Fibroblast of lung (primary cell): Measurements from ENCODE around the gene CLTCL1. TPM values are rescaled to one million over a fixed set of nuclear protein-coding genes. Genes with fewer than 3 reads are reported as not detected.

ENCODE experiments used
- DNase-seq, 2 donors: peaks; one replicate each; pipeline versions ENCODE4 v3.0.0 to v3.0.0-alpha.2; 2010; ENCODE audit warnings: low read depth in 2 of 2
- H2AFZ ChIP-seq: 2 replicates; pipeline ENCODE4 v1.5.1; 2012; ENCODE audit warnings: low read length, control low read depth, inconsistent platforms
- H3K27ac ChIP-seq: 2 replicates; pipeline ENCODE4 v1.5.1; 2011; ENCODE audit warnings: low read length, control low read depth; ENCODE audit not compliant: insufficient read depth
- H3K27me3 ChIP-seq: 2 replicates; pipeline ENCODE4 v1.5.1; 2011; ENCODE audit warnings: mild to moderate bottlenecking, low read length; ENCODE audit not compliant: control insufficient read depth, insufficient read depth
- H3K36me3 ChIP-seq: 2 replicates; pipeline ENCODE4 v1.5.1; 2011; ENCODE audit warnings: low read length; ENCODE audit not compliant: control insufficient read depth, insufficient read depth
- H3K4me1 ChIP-seq: 2 replicates; pipeline ENCODE4 v1.5.1; 2011; ENCODE audit warnings: low read length; ENCODE audit not compliant: control insufficient read depth, insufficient read depth; ENCODE audit errors: extremely low read depth
- H3K4me2 ChIP-seq: 2 replicates; pipeline ENCODE4 v1.5.1; 2011; ENCODE audit warnings: low read length, control low read depth; ENCODE audit not compliant: insufficient read depth; ENCODE audit errors: extremely low read depth
- H3K4me3 ChIP-seq, 4 experiments: fragments of 200-600 bp in 1 of 4; sonication (generic) in 1 of 4; replicated peaks in 1 of 4; 2 replicates each; pipeline ENCODE4 v1.5.1; 2011 to 2016; ENCODE audit warnings: low read length in 4 of 4, low read depth in 3 of 4, mild to moderate bottlenecking in 3 of 4, control low read depth in 2 of 4, inconsistent platforms in 1 of 4, mixed read lengths in 1 of 4; ENCODE audit not compliant: insufficient read depth in 1 of 4; ENCODE audit errors: control extremely low read depth in 1 of 4
- H3K79me2 ChIP-seq: 2 replicates; pipeline ENCODE4 v1.5.1; 2012; ENCODE audit warnings: mild to moderate bottlenecking, low read length, inconsistent platforms; ENCODE audit not compliant: control insufficient read depth, insufficient read depth
- H3K9ac ChIP-seq: 2 replicates; pipeline ENCODE4 v1.5.1; 2011; ENCODE audit warnings: mild to moderate bottlenecking, low read length, control low read depth; ENCODE audit not compliant: insufficient read depth
- H3K9me3 ChIP-seq: 2 replicates; pipeline ENCODE4 v1.5.1; 2012; ENCODE audit warnings: low read depth, low read length; ENCODE audit not compliant: control insufficient read depth, insufficient read depth
- H4K20me1 ChIP-seq: 2 replicates; pipeline ENCODE4 v1.5.1; 2011; ENCODE audit warnings: low read length; ENCODE audit not compliant: control insufficient read depth, insufficient read depth; ENCODE audit errors: extremely low read depth
- EZH2 ChIP-seq: IDR thresholded peaks from 2 replicates; pipeline ENCODE4 v1.5.1; 2012; ENCODE audit warnings: low read length, control low read depth, mild to moderate bottlenecking; ENCODE audit errors: missing control alignments
- polyA plus RNA-seq, 2 donors: library from polyadenylated mRNA; depleted of rRNA in 1 of 2; stranded (reverse) in 1 of 2; unstranded in 1 of 2; fragments of >200 nt; gene quantifications; 2 replicates each; pipeline ENCODE4 v1.2.1, GENCODE V29; 2011 to 2012; ENCODE audit warnings: missing spikeins in 1 of 2
- total RNA-seq: library from RNA; depleted of rRNA; stranded (reverse); fragments of >200 nt; gene quantifications from 2 replicates; pipeline ENCODE4 v1.2.1, GENCODE V29; 2014
- TF ChIP-seq, protein P1 (sequence below), 2 donors: IDR thresholded peaks in 1 of 2; conservative IDR thresholded peaks in 1 of 2; 1 replicate in 1 of 2; 2 replicates in 1 of 2; pipeline ENCODE4 v1.5.1; 2011 to 2012; ENCODE audit warnings: low read length in 2 of 2, control low read depth in 1 of 2, inconsistent platforms in 1 of 2, low read depth in 1 of 2, mild to moderate bottlenecking in 1 of 2

The CLTCL1 gene
- total and polyA plus RNA-seq, 2 donors (not counting 1 experiment from before 2014, with no cell fraction given): 6.5 to 13.4 TPM

GRCh38 chr22:19303785-19304184 lies 12.3 kb upstream of the CLTCL1 start:
- Histone ChIP-seq H3K4me2 (no peak overlapping the region), H4K20me1 (no peaks in the 10 kb centered on the region), H2AFZ (no peak overlapping the region), H3K9ac (no peak overlapping the region), H3K27me3 (no peaks in the 10 kb centered on the region), H3K4me1 (no peaks in the 10 kb centered on the region), H3K79me2 (no peaks in the 10 kb centered on the region), H3K4me3 (no peak overlapping the region), H3K9me3 (no peaks in the 10 kb centered on the region), H3K36me3 (no peaks in the 10 kb centered on the region), H3K27ac (no peak overlapping the region)
- DNase-seq: no peak
- TF ChIP-seq, protein P1, sequence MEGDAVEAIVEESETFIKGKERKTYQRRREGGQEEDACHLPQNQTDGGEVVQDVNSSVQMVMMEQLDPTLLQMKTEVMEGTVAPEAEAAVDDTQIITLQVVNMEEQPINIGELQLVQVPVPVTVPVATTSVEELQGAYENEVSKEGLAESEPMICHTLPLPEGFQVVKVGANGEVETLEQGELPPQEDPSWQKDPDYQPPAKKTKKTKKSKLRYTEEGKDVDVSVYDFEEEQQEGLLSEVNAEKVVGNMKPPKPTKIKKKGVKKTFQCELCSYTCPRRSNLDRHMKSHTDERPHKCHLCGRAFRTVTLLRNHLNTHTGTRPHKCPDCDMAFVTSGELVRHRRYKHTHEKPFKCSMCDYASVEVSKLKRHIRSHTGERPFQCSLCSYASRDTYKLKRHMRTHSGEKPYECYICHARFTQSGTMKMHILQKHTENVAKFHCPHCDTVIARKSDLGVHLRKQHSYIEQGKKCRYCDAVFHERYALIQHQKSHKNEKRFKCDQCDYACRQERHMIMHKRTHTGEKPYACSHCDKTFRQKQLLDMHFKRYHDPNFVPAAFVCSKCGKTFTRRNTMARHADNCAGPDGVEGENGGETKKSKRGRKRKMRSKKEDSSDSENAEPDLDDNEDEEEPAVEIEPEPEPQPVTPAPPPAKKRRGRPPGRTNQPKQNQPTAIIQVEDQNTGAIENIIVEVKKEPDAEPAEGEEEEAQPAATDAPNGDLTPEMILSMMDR (conservative IDR thresholded peaks at IDR 0.05 in 1 of 2, IDR thresholded peaks at IDR 0.05 in 1 of 2; ENCODE audit: low read depth in 1 of 2, low read length in 2 of 2): no peak
- no peak for TF ChIP-seq EZH2

- Histone ChIP-seq H3K27me3 (no peaks in the 10 kb centered on the region), H3K4me3 (no peak overlapping the region), H3K27ac (no peak overlapping the region), H4K20me1 (no peaks in the 10 kb centered on the region), H3K36me3 (no peaks in the 10 kb centered on the region), H3K9me3 (no peaks in the 10 kb centered on the region), H2AFZ (no peak overlapping the region), H3K4me1 (peaks cover 5% of the 10 kb centered on the region), H3K79me2 (no peaks in the 10 kb centered on the region), H3K4me2 (no peak overlapping the region), H3K9ac (no peak overlapping the region)
- TF ChIP-seq EZH2: no peak
- TF ChIP-seq, protein P1 (conservative IDR thresholded peaks at IDR 0.05 in 1 of 2, IDR thresholded peaks at IDR 0.05 in 1 of 2; ENCODE audit: low read depth in 1 of 2, low read length in 2 of 2): no peak
- no peak for DNase-seq
Observed at GRCh38 chr22:19295733-19296132, 4.2 kb upstream of the CLTCL1 start.

- TF ChIP-seq, protein P1 (conservative IDR thresholded peaks at IDR 0.05 in 1 of 2, IDR thresholded peaks at IDR 0.05 in 1 of 2; ENCODE audit: low read depth in 1 of 2, low read length in 2 of 2): no peak
- no peak for TF ChIP-seq EZH2
- Histone ChIP-seq H3K79me2 (no peaks in the 10 kb centered on the region), H4K20me1 (no peaks in the 10 kb centered on the region), H3K4me2 (peak overlapping the region; percentile 99), H3K9me3 (no peaks in the 10 kb centered on the region), H2AFZ (peak overlapping the region; percentile 100), H3K36me3 (no peaks in the 10 kb centered on the region), H3K27ac (no peak overlapping the region), H3K4me3 (peak overlapping the region; percentile 70 to 80 (median 78)), H3K27me3 (no peaks in the 10 kb centered on the region), H3K4me1 (peaks cover 13% of the 10 kb centered on the region), H3K9ac (no peak overlapping the region)
- peak in 1 of 2 donors; percentile 68 for DNase-seq
Observed at GRCh38 chr22:19292458-19293230, 1.1 kb upstream of the CLTCL1 start.
